ENCODE data around the gene INO80. TPM values are rescaled to one million over a fixed set of nuclear protein-coding genes. Genes with fewer than 3 reads are reported as not detected.

The INO80 gene
- total RNA-seq, 1 experiment from 2014 or later = 27.3 TPM

- H3K36me3 ChIP-seq (ENCODE audit: insufficient read depth, low read length, poor library complexity, severe bottlenecking) = peaks cover 66% of the 10 kb centered on the region
- no peak overlapping the region for H3K27ac ChIP-seq (ENCODE audit: low read depth, low read length, poor library complexity, severe bottlenecking)
- intact Hi-C loops (cut with micrococcal nuclease; ENCODE audit: unreplicated experiment) = no loop called here
- no peaks in the 10 kb centered on the region for H3K27me3 ChIP-seq (replicated peaks; ENCODE audit: insufficient read depth, low read depth, low read length, poor library complexity)
- ChIA-PET POLR2A (ENCODE audit: low non-redundant PET) (no interaction called here), CTCF (no interaction called here)
- TF ChIP-seq, protein P1, sequence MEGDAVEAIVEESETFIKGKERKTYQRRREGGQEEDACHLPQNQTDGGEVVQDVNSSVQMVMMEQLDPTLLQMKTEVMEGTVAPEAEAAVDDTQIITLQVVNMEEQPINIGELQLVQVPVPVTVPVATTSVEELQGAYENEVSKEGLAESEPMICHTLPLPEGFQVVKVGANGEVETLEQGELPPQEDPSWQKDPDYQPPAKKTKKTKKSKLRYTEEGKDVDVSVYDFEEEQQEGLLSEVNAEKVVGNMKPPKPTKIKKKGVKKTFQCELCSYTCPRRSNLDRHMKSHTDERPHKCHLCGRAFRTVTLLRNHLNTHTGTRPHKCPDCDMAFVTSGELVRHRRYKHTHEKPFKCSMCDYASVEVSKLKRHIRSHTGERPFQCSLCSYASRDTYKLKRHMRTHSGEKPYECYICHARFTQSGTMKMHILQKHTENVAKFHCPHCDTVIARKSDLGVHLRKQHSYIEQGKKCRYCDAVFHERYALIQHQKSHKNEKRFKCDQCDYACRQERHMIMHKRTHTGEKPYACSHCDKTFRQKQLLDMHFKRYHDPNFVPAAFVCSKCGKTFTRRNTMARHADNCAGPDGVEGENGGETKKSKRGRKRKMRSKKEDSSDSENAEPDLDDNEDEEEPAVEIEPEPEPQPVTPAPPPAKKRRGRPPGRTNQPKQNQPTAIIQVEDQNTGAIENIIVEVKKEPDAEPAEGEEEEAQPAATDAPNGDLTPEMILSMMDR (conservative IDR thresholded peaks at IDR 0.05; ENCODE audit: low read depth, low read length) = no peak
- TF ChIP-seq EZH2 (IDR thresholded peaks at IDR 0.05; ENCODE audit: borderline replicate concordance, low read depth, low read length, poor library complexity, severe bottlenecking) = no peak
- no peaks in the 10 kb centered on the region for H3K9me3 ChIP-seq (ENCODE audit: low read depth, low read length, poor library complexity, severe bottlenecking)
- no peak for DNase-seq (ENCODE audit: low spot score)
- peaks cover 24% of the 10 kb centered on the region for H3K4me1 ChIP-seq (ENCODE audit: insufficient read depth, low read length, poor library complexity, severe bottlenecking)
- no peak overlapping the region for H3K4me3 ChIP-seq (ENCODE audit: low read depth, low read length, poor library complexity, severe bottlenecking)
- no TSS peak for BruUV-seq (replicated peaks)
These were observed 67.7 kb downstream of the INO80 start for GRCh38 chr15:41048397-41048796.

GRCh38 chr15:41047474-41047873 is 68.6 kb downstream of the INO80 start:
- ChIA-PET CTCF (no interaction called here), POLR2A (ENCODE audit: low non-redundant PET) (no interaction called here)
- BruUV-seq (replicated peaks) = no TSS peak
- no peak overlapping the region for H3K4me3 ChIP-seq (ENCODE audit: low read depth, low read length, poor library complexity, severe bottlenecking)
- intact Hi-C loops (cut with micrococcal nuclease; ENCODE audit: unreplicated experiment) = no loop called here
- H3K36me3 ChIP-seq (ENCODE audit: insufficient read depth, low read length, poor library complexity, severe bottlenecking) = peaks cover 61% of the 10 kb centered on the region
- DNase-seq (ENCODE audit: low spot score) = no peak
- no peaks in the 10 kb centered on the region for H3K9me3 ChIP-seq (ENCODE audit: low read depth, low read length, poor library complexity, severe bottlenecking)
- H3K4me1 ChIP-seq (ENCODE audit: insufficient read depth, low read length, poor library complexity, severe bottlenecking) = peaks cover 34% of the 10 kb centered on the region
- TF ChIP-seq EZH2 (IDR thresholded peaks at IDR 0.05; ENCODE audit: borderline replicate concordance, low read depth, low read length, poor library complexity, severe bottlenecking) = no peak
- TF ChIP-seq, protein P1 (conservative IDR thresholded peaks at IDR 0.05; ENCODE audit: low read depth, low read length) = no peak
- H3K27me3 ChIP-seq (replicated peaks; ENCODE audit: insufficient read depth, low read depth, low read length, poor library complexity) = no peaks in the 10 kb centered on the region
- no peak overlapping the region for H3K27ac ChIP-seq (ENCODE audit: low read depth, low read length, poor library complexity, severe bottlenecking)

DNA sequence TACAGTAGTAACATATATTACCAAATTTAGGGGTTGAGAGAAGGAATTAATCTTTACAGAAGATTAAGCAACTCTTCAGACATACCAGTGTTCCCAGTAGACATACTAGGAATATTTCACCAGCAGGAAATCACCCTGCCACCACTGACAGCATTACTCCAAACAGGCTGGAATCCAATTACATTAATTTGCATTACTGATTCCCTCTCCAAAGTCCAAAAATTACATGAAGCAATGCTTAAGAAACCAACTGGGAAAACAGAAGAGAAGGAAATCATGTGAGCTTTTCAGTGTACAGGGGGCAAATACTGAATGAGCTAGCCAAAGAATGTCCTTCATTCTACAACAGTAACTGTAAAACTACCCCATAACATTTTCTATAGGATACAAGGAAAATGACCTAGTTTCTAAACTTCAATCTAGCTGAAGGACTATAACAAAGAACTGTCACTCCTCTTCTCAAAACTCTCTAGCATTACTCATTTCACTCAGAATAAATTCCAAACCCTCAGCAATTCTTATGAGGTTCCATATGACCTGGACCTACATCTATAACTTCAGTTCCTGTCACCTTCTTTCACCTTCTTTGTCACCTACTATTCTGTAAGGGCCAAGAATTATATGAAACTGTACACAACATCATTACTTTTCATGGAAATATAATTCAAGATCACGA is 72.7 kb downstream of the INO80 start:
- intact Hi-C loops (cut with micrococcal nuclease; ENCODE audit: unreplicated experiment) = no loop called here
- no peak for TF ChIP-seq EZH2 (IDR thresholded peaks at IDR 0.05; ENCODE audit: borderline replicate concordance, low read depth, low read length, poor library complexity, severe bottlenecking)
- TF ChIP-seq, protein P1 (conservative IDR thresholded peaks at IDR 0.05; ENCODE audit: low read depth, low read length) = no peak
- CTCF ChIA-PET = no interaction called here
- peak overlapping the region; percentile 3 for H3K4me3 ChIP-seq (ENCODE audit: low read depth, low read length, poor library complexity, severe bottlenecking)
- no peaks in the 10 kb centered on the region for H3K27me3 ChIP-seq (replicated peaks; ENCODE audit: insufficient read depth, low read depth, low read length, poor library complexity)
- DNase-seq (ENCODE audit: low spot score) = peak; percentile 81
- peaks cover 41% of the 10 kb centered on the region for H3K4me1 ChIP-seq (ENCODE audit: insufficient read depth, low read length, poor library complexity, severe bottlenecking)
- no peaks in the 10 kb centered on the region for H3K9me3 ChIP-seq (ENCODE audit: low read depth, low read length, poor library complexity, severe bottlenecking)
- H3K27ac ChIP-seq (ENCODE audit: low read depth, low read length, poor library complexity, severe bottlenecking) = peak overlapping the region; percentile 70
- H3K36me3 ChIP-seq (ENCODE audit: insufficient read depth, low read length, poor library complexity, severe bottlenecking) = peaks cover 43% of the 10 kb centered on the region
- POLR2A ChIA-PET (ENCODE audit: low non-redundant PET) = no interaction called here
- no TSS peak for BruUV-seq (replicated peaks)

All from A673 (cell line).